Liver (tissue), 9 donors: ENCODE data around the gene MAPK8IP3. TPM values are rescaled to one million over a fixed set of nuclear protein-coding genes. Genes with fewer than 3 reads are reported as not detected.

Experiments
- DNase-seq: peaks from one replicate; pipeline ENCODE4 v3.0.0-alpha.2; 2017; ENCODE audit warnings: low spot score
- H3K27ac ChIP-seq, 2 donors: one replicate each; pipeline ENCODE4 v1.7.0; 2013; ENCODE audit warnings: inconsistent platforms in 2 of 2, low read length in 2 of 2, control low read depth in 1 of 2, low read depth in 1 of 2, mild to moderate bottlenecking in 1 of 2
- H3K27me3 ChIP-seq, 4 donors: one replicate each; pipeline versions ENCODE4 v1.6.1 to v1.7.0; 2013; ENCODE audit warnings: low read length in 3 of 4, inconsistent platforms in 1 of 4, mild to moderate bottlenecking in 1 of 4, moderate library complexity in 1 of 4; ENCODE audit not compliant: control insufficient read depth in 4 of 4, insufficient read depth in 4 of 4
- H3K36me3 ChIP-seq, 4 donors: one replicate each; pipeline versions ENCODE4 v1.6.1 to v1.7.0; 2013; ENCODE audit warnings: low read length in 3 of 4, mild to moderate bottlenecking in 3 of 4, low read depth in 1 of 4, moderate library complexity in 1 of 4; ENCODE audit not compliant: control insufficient read depth in 4 of 4, insufficient read depth in 3 of 4
- H3K4me1 ChIP-seq, 4 donors: one replicate each; pipeline versions ENCODE4 v1.6.1 to v1.7.0; 2013; ENCODE audit warnings: low read length in 3 of 4, mild to moderate bottlenecking in 3 of 4, moderate library complexity in 1 of 4; ENCODE audit not compliant: control insufficient read depth in 4 of 4, insufficient read depth in 4 of 4
- H3K4me3 ChIP-seq, 3 donors: one replicate each; pipeline versions ENCODE4 v1.6.1 to v1.7.0; 2013; ENCODE audit warnings: low read length in 3 of 3, control low read depth in 1 of 3, low read depth in 1 of 3, mild to moderate bottlenecking in 1 of 3
- H3K9ac ChIP-seq, 2 donors: one replicate each; pipeline ENCODE4 v1.7.0; 2013; ENCODE audit warnings: low read length in 2 of 2, mild to moderate bottlenecking in 2 of 2, moderate library complexity in 2 of 2, control low read depth in 1 of 2, low read depth in 1 of 2
- H3K9me3 ChIP-seq, 4 donors: one replicate each; pipeline versions ENCODE4 v1.6.1 to v1.7.0; 2013; ENCODE audit warnings: low read length in 3 of 4; ENCODE audit not compliant: control insufficient read depth in 4 of 4
- ATF3 ChIP-seq: IDR thresholded peaks from 2 replicates; pipeline ENCODE4 v1.6.1; 2016; ENCODE audit warnings: antibody characterized with exemption
- EGR1 ChIP-seq, 2 donors: IDR thresholded peaks; 2 replicates each; pipeline ENCODE4 v1.6.1; 2016 to 2018; ENCODE audit warnings: antibody characterized with exemption in 2 of 2, low read depth in 2 of 2
- FOXA1 ChIP-seq: IDR thresholded peaks from 2 replicates; pipeline ENCODE4 v1.6.1; 2016; ENCODE audit warnings: antibody characterized with exemption
- FOXA2 ChIP-seq: IDR thresholded peaks from 2 replicates; pipeline ENCODE4 v1.6.1; 2016; ENCODE audit warnings: antibody characterized with exemption
- GABPA ChIP-seq, 2 donors: IDR thresholded peaks in 1 of 2; conservative IDR thresholded peaks in 1 of 2; 2 replicates each; pipeline ENCODE4 v1.6.1; 2016; ENCODE audit warnings: antibody characterized with exemption in 2 of 2, mild to moderate bottlenecking in 1 of 2, moderate library complexity in 1 of 2
- JUND ChIP-seq, 2 donors: IDR thresholded peaks; 2 replicates each; pipeline ENCODE4 v1.6.1; 2016; ENCODE audit warnings: antibody characterized with exemption in 2 of 2
- NR2F2 ChIP-seq: IDR thresholded peaks from 2 replicates; pipeline ENCODE4 v1.6.1; 2016; ENCODE audit warnings: antibody characterized with exemption
- RAD21 ChIP-seq, 2 donors: IDR thresholded peaks; 2 replicates each; pipeline ENCODE4 v1.6.1; 2016; ENCODE audit warnings: antibody characterized with exemption in 2 of 2, mild to moderate bottlenecking in 2 of 2
- REST ChIP-seq: IDR thresholded peaks from 2 replicates; pipeline ENCODE4 v1.6.1; 2016; ENCODE audit warnings: antibody characterized with exemption, mild to moderate bottlenecking
- TAF1 ChIP-seq: conservative IDR thresholded peaks from 2 replicates; pipeline ENCODE4 v1.6.1; 2016; ENCODE audit warnings: antibody characterized with exemption, mild to moderate bottlenecking
- YY1 ChIP-seq: IDR thresholded peaks from 2 replicates; pipeline ENCODE4 v1.6.1; 2016; ENCODE audit warnings: antibody characterized with exemption, mild to moderate bottlenecking
- ZBTB33 ChIP-seq: IDR thresholded peaks from 2 replicates; pipeline ENCODE4 v1.6.1; 2016; ENCODE audit warnings: antibody characterized with exemption
- WGBS: extraction: QIAGEN DNeasy Blood & Tissue Kit; methylation state at CpG from one replicate; pipeline ENCODE4 v1.1.7; 2013; 5-methylcytosine and 5-hydroxymethylcytosine counted together
- polyA plus RNA-seq, 2 donors: library from polyadenylated mRNA; stranded (reverse) in 1 of 2; unstranded in 1 of 2; fragments of 200-250 nt in 1 of 2; fragments of >200 nt in 1 of 2; fragmentation: Nextera tagmentation in 1 of 2; extraction: Ambion mirVana in 1 of 2; gene quantifications; one replicate each; pipeline versions ENCODE4 v1.2.1 to v1.2.3, GENCODE V29; 2013 to 2015
- total RNA-seq, 2 donors: library from RNA; depleted of rRNA; stranded (reverse); fragments of >200 nt; gene quantifications; one replicate each; pipeline ENCODE4 v1.2.3, GENCODE V29; 2014
- TF ChIP-seq, protein P1 (sequence below): IDR thresholded peaks from 2 replicates; pipeline ENCODE4 v1.6.1; 2016; ENCODE audit warnings: antibody characterized with exemption
- donor health status: healthy.
- donor health status: healthy.
- donor health status: healthy.
- donor health status: healthy.
- donor health status: healthy.

The MAPK8IP3 gene
- total and polyA plus RNA-seq, 4 donors: 4.1 to 43.0 (median 9.3) TPM

DNA sequence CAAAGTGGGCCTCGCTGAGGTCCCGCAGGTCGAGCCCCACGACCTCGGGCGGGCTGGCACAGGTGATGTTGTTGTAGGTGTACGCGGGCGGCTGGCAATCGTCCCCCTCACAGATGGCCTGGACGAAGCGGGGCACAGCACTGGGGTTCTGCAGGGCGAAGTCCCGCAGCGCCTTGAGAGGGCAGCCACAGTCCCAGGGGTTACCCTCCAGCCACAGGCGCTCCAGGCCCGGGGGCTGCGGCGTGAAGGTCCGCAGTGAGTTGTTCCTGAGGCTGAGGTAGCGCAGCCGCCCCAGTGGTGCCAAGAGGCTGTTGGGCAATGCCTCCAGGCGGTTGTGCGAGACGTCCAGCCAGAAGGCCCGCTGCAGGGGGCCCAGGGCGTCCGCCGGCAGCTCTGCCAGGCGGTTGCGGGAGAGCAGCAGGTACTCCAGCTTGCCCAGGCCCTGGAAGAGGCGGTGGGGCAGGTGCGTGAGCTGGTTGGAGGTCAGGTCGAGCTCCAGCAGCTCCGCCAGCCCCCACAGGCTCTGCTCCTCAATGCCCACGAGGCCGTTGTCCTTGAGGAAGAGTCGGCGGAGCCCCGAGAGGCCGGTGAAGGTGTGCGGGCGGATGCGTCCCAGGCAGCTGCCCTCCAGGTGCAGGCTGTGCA is 84.7 kb downstream of the MAPK8IP3 start:
- WGBS: 63% methylated on average over 44 of the region's 44 CpGs
- H3K36me3 ChIP-seq: peaks cover 0 to 34% (median 5%) of the 10 kb centered on the region in 4 donors
- no peak for DNase-seq

More for the DNA sequence above, 84.7 kb downstream of the MAPK8IP3 start:
- Histone ChIP-seq H3K4me3 (no peak overlapping the region), H3K27ac (no peak overlapping the region), H3K4me1 (peaks cover 20 to 72% (median 52%) of the 10 kb centered on the region in 4 donors), H3K27me3 (no peaks in the 10 kb centered on the region), H3K9me3 (no peaks in the 10 kb centered on the region), H3K9ac (no peak overlapping the region)
- TF ChIP-seq FOXA1 (no peak), FOXA2 (no peak), JUND (IDR thresholded peaks at IDR 0.05) (no peak), REST (no peak), TAF1 (no peak), GABPA (IDR thresholded peaks at IDR 0.05 in 1 of 2, conservative IDR thresholded peaks at IDR 0.05 in 1 of 2) (no peak), YY1 (no peak), RAD21 (IDR thresholded peaks at IDR 0.05) (no peak), ZBTB33 (no peak), EGR1 (IDR thresholded peaks at IDR 0.05; ENCODE audit: low read depth in 2 of 2) (no peak), ATF3 (no peak), NR2F2 (no peak)
- TF ChIP-seq, protein P1, sequence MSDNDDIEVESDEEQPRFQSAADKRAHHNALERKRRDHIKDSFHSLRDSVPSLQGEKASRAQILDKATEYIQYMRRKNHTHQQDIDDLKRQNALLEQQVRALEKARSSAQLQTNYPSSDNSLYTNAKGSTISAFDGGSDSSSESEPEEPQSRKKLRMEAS: no peak
